ENCODE measurements around the gene ACTMAP.

Gene ACTMAP

DNA sequence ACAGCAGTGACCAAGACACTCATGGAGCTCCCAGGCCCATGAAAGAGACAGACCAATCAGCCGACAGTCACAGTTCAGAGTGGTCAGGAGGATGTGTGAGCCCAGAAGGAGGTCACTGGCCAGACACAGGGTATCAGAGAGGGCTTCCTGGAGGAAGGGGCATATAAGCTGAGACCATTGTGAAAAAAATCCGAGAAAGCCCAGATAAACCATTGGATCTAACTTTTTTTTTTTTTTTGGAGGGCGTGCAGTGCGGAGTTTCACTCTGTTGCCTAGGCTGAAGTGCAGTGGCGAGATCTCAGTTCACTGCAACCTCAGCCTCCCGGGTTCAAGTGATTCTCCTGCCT lies 29.2 kb downstream of the ACTMAP start (continued):
- TF ChIP-seq REST (tag by site-specific recombination; IDR thresholded peaks at IDR 0.05) (no peak), ZNF670 (tag by site-specific recombination; IDR thresholded peaks at IDR 0.05; ENCODE audit: low read depth) (no peak), ZNF202 (tag by site-specific recombination; IDR thresholded peaks at IDR 0.05; ENCODE audit: borderline replicate concordance) (no peak), ZNF558 (tag by site-specific recombination; IDR thresholded peaks at IDR 0.05) (no peak), SCRT2 (tag by site-specific recombination; IDR thresholded peaks at IDR 0.05) (no peak), FEZF1 (tag by site-specific recombination; IDR thresholded peaks at IDR 0.05) (no peak)
- TF ChIP-seq, protein P1, sequence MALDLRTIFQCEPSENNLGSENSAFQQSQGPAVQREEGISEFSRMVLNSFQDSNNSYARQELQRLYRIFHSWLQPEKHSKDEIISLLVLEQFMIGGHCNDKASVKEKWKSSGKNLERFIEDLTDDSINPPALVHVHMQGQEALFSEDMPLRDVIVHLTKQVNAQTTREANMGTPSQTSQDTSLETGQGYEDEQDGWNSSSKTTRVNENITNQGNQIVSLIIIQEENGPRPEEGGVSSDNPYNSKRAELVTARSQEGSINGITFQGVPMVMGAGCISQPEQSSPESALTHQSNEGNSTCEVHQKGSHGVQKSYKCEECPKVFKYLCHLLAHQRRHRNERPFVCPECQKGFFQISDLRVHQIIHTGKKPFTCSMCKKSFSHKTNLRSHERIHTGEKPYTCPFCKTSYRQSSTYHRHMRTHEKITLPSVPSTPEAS (tag by site-specific recombination; IDR thresholded peaks at IDR 0.05), result no peak

DNA sequence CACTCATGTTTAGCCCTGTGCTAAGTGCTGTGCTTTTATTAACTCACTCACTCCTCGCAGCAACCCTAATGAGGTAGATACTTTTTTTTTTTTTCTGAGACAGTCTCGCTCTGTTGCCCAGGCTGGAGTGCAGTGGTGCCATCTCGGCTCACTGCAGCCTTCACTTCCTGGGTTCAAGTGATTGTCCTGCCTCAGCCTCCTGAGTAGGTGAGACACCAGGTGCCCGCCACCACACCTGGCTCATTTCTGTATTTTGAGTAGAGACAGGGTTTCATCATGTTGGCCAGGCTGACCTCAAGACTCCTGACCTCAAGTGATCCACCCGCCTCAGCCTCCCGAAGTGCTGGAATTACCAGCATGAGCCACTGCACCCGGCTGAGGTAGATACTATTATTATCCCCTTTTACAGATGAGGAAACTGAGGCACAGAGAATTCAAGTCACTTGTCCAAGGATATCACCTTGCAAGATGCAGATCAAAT lies 30.8 kb downstream of the ACTMAP start:
- no peak overlapping the region for H3K4me3 ChIP-seq (ENCODE audit: low read depth, low read length)
- H3K4me1 ChIP-seq (ENCODE audit: control insufficient read depth, insufficient read depth, low read length), result peaks cover 43% of the 10 kb centered on the region
- peak overlapping the region; percentile 86; the same call in 1 of the 2 replicates for H3K27ac ChIP-seq (ENCODE audit: extremely low read depth, low read depth, low read length)
- POLR2A ChIA-PET, result interaction anchor here (0.6 to 1.5 kb wide), 8 partner anchors 15 to 1199 kb away, joined by 4 to 17 read pairs (median 5); partner anchors contain the start of genes ACTMAP, RAB4B and SNRPA
- H3K36me3 ChIP-seq (ENCODE audit: control insufficient read depth in 2 of 2, insufficient read depth in 1 of 2, low read length in 2 of 2), result peaks cover 26 to 48% of the 10 kb centered on the region in 2 experiments
- CTCF ChIA-PET, result interaction anchor here (1.3 kb wide), 1 partner anchor 85 kb away, joined by 9 read pairs; no protein-coding TSS in a partner anchor
- H3K9me3 ChIP-seq (ENCODE audit: control insufficient read depth, insufficient read depth, low read depth, low read length), result no peaks in the 10 kb centered on the region; the same call in 1 of the 2 replicates
- TF ChIP-seq ZBTB48 (tag by site-specific recombination; IDR thresholded peaks at IDR 0.05), result no peak
- TF ChIP-seq YY2 (tag by site-specific recombination; IDR thresholded peaks at IDR 0.05), result no peak
- no peak for TF ChIP-seq ZNF785 (tag by site-specific recombination; IDR thresholded peaks at IDR 0.05)
- TF ChIP-seq ZSCAN30 (tag by site-specific recombination; IDR thresholded peaks at IDR 0.05), result no peak
- TF ChIP-seq OSR2 (tag by site-specific recombination; IDR thresholded peaks at IDR 0.05), result no peak
- TF ChIP-seq ZNF501 (tag by site-specific recombination; IDR thresholded peaks at IDR 0.05), result no peak
- peak; percentile 15; the same call in 1 of the 2 replicates for TF ChIP-seq ZNF391 (tag by site-specific recombination; IDR thresholded peaks at IDR 0.05; ENCODE audit: borderline replicate concordance, low read depth)
- TF ChIP-seq ZNF791 (tag by site-specific recombination; IDR thresholded peaks at IDR 0.05), result 0 out of 2 replicates have a peak, but pooled peaks have one; percentile 18
- no peak for TF ChIP-seq KLF9 (tag by site-specific recombination; IDR thresholded peaks at IDR 0.05; ENCODE audit: low read depth)
- no peak for TF ChIP-seq ZNF558 (tag by site-specific recombination; IDR thresholded peaks at IDR 0.05)
- TF ChIP-seq, protein P2, sequence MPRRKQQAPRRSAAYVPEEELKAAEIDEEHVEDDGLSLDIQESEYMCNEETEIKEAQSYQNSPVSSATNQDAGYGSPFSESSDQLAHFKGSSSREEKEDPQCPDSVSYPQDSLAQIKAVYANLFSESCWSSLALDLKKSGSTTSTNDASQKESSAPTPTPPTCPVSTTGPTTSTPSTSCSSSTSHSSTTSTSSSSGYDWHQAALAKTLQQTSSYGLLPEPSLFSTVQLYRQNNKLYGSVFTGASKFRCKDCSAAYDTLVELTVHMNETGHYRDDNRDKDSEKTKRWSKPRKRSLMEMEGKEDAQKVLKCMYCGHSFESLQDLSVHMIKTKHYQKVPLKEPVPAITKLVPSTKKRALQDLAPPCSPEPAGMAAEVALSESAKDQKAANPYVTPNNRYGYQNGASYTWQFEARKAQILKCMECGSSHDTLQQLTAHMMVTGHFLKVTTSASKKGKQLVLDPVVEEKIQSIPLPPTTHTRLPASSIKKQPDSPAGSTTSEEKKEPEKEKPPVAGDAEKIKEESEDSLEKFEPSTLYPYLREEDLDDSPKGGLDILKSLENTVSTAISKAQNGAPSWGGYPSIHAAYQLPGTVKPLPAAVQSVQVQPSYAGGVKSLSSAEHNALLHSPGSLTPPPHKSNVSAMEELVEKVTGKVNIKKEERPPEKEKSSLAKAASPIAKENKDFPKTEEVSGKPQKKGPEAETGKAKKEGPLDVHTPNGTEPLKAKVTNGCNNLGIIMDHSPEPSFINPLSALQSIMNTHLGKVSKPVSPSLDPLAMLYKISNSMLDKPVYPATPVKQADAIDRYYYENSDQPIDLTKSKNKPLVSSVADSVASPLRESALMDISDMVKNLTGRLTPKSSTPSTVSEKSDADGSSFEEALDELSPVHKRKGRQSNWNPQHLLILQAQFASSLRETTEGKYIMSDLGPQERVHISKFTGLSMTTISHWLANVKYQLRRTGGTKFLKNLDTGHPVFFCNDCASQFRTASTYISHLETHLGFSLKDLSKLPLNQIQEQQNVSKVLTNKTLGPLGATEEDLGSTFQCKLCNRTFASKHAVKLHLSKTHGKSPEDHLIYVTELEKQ (tag by site-specific recombination; IDR thresholded peaks at IDR 0.05; ENCODE audit: borderline replicate concordance), result no peak
- no peak for TF ChIP-seq ZNF530 (tag by site-specific recombination; IDR thresholded peaks at IDR 0.05; ENCODE audit: low read depth)
- no peak for TF ChIP-seq ZNF19 (tag by site-specific recombination; IDR thresholded peaks at IDR 0.05; ENCODE audit: low read depth)
- TF ChIP-seq MZF1 (tag by site-specific recombination; IDR thresholded peaks at IDR 0.05; ENCODE audit: borderline replicate concordance), result no peak
- peak; percentile 98 for TF ChIP-seq REPIN1 (tag by site-specific recombination; IDR thresholded peaks at IDR 0.05; ENCODE audit: low read depth)
- TF ChIP-seq ZNF335 (tag by site-specific recombination; conservative IDR thresholded peaks at IDR 0.05), result peak; percentile 56
- TF ChIP-seq ZNF707 (tag by site-specific recombination; IDR thresholded peaks at IDR 0.05), result no peak
- TF ChIP-seq ZNF174 (tag by site-specific recombination; IDR thresholded peaks at IDR 0.05), result no peak
- TF ChIP-seq ATF2 (tag by site-specific recombination; IDR thresholded peaks at IDR 0.05; ENCODE audit: low read depth), result no peak
- no peak for TF ChIP-seq ZNF292 (tag by site-specific recombination; IDR thresholded peaks at IDR 0.05; ENCODE audit: borderline replicate concordance, low read depth)
- TF ChIP-seq ZNF2 (tag by site-specific recombination; IDR thresholded peaks at IDR 0.05), result peak; percentile 84
- TF ChIP-seq ZNF473 (tag by site-specific recombination; IDR thresholded peaks at IDR 0.05), result no peak
- TF ChIP-seq ZNF121 (tag by site-specific recombination; IDR thresholded peaks at IDR 0.05), result peak; percentile 51; the same call in 1 of the 2 replicates
